Renal cortical epithelial cell (primary cell): ENCODE measurements around the gene FGF8. TPM values are rescaled to one million over a fixed set of nuclear protein-coding genes. Genes with fewer than 3 reads are reported as not detected.
A peak's percentile ranks its signal among the peaks of the same experiment; 100 is the strongest.
"Not testable (repeated sequence)": the region's sequence is repeated elsewhere in the genome, so short reads cannot be mapped to it uniquely, and the experiment has no call there.

Experiments
- DNase-seq: peaks from one replicate; pipeline ENCODE4 v3.0.0-alpha.2; 2011; ENCODE audit warnings: low read depth
- total RNA-seq: library from RNA; depleted of rRNA; stranded (reverse); fragments of >200 nt; gene quantifications from 2 replicates; pipeline ENCODE4 v1.2.3, GENCODE V29; 2014

Gene FGF8
- not detected in 2 replicates for total RNA-seq

GRCh38 chr10:101775273-101776160 lies at the start of gene FGF8:
TSS of gene FGF8 (minus strand) at chr10:101776114. CDS start at chr10:101775900, 214 bp downstream.
- no peak for DNase-seq

GRCh38 chr10:101824736-101825135 lies 48.8 kb upstream of the FGF8 start:
- DNase-seq, result no peak

- DNase-seq, result peak; percentile 42
Measured at GRCh38 chr10:101818872-101819633, 43.1 kb upstream of the FGF8 start.

GRCh38 chr10:101818119-101818871 lies 42.4 kb upstream of the FGF8 start, which contains the start of gene OGA:
TSS of gene OGA (minus strand) at chr10:101818444. CDS start at chr10:101818022, 422 bp downstream.
- DNase-seq, result peak; percentile 100

- DNase-seq, result peak; percentile 90
Measured at GRCh38 chr10:101817337-101818118, 41.6 kb upstream of the FGF8 start.

GRCh38 chr10:101816913-101817336 lies 41.0 kb upstream of the FGF8 start:
- no peak for DNase-seq

- no peak for DNase-seq
Measured at GRCh38 chr10:101816376-101816775, 40.5 kb upstream of the FGF8 start.

GRCh38 chr10:101814466-101815071 lies 38.7 kb upstream of the FGF8 start:
- no peak for DNase-seq

GRCh38 chr10:101812606-101813005 lies 36.7 kb upstream of the FGF8 start:
- DNase-seq, result no peak

- no peak for DNase-seq
Measured at GRCh38 chr10:101807158-101807557, 31.2 kb upstream of the FGF8 start.

GRCh38 chr10:101803511-101803910 lies 27.6 kb upstream of the FGF8 start:
- DNase-seq, result no peak

- no peak for DNase-seq
Measured at GRCh38 chr10:101797403-101798059, 21.6 kb upstream of the FGF8 start.

- no peak for DNase-seq
Measured at GRCh38 chr10:101793526-101793925, 17.6 kb upstream of the FGF8 start.

GRCh38 chr10:101789686-101790085 lies 13.8 kb upstream of the FGF8 start:
- DNase-seq, result no peak

- not testable (repeated sequence) for DNase-seq
Measured at GRCh38 chr10:101789231-101789630, 13.3 kb upstream of the FGF8 start.

- no peak for DNase-seq
Measured at GRCh38 chr10:101785801-101786200, 9.9 kb upstream of the FGF8 start.

- DNase-seq, result no peak
Measured at GRCh38 chr10:101784558-101784957, 8.6 kb upstream of the FGF8 start.

GRCh38 chr10:101783736-101784118 lies 7.8 kb upstream of the FGF8 start:
- peak; percentile 1 for DNase-seq

GRCh38 chr10:101782811-101783735 lies 7.2 kb upstream of the FGF8 start, which contains the start of gene NPM3:
TSS of gene NPM3 (minus strand) at chr10:101783446. CDS start at chr10:101783390, 56 bp downstream.
- DNase-seq, result peak; percentile 54
